Activated CD4-positive, alpha-beta T cell treated with anti-CD3 and anti-CD28 coated beads, Interleukin-2, Interleukin-4, amounts not matched to agents 100 ng/mL and 50 ng/mL, durations not matched to agents 16 hours and 8 hours (primary cell): ENCODE data around the gene USP32.
A peak's percentile ranks its signal among the peaks of the same experiment; 100 is the strongest.

ENCODE experiments used
- DNase-seq: peaks from one replicate; pipeline ENCODE4 v3.0.0-alpha.2; 2020; ENCODE audit warnings: low spot score

USP32 gene

GRCh38 chr17:60300011-60300410, 91.9 kb downstream of the USP32 start:
- DNase-seq = no peak

- DNase-seq = no peak
These were observed 94.1 kb downstream of the USP32 start for GRCh38 chr17:60297760-60298401.

GRCh38 chr17:60296177-60296576, 95.8 kb downstream of the USP32 start:
- no peak for DNase-seq

GRCh38 chr17:60293580-60294335, 98.2 kb downstream of the USP32 start:
- no peak for DNase-seq

- DNase-seq = no peak
These were observed 99.2 kb downstream of the USP32 start for GRCh38 chr17:60292697-60293096.

GRCh38 chr17:60284709-60285108, 107.2 kb downstream of the USP32 start:
- no peak for DNase-seq

- no peak for DNase-seq
These were observed 108.1 kb downstream of the USP32 start for GRCh38 chr17:60283816-60284215.

GRCh38 chr17:60280673-60281072, 111.3 kb downstream of the USP32 start:
- no peak for DNase-seq

- no peak for DNase-seq
These were observed 113.7 kb downstream of the USP32 start for GRCh38 chr17:60278237-60278636.

- DNase-seq = no peak
These were observed 114.7 kb downstream of the USP32 start for GRCh38 chr17:60277258-60277657.

GRCh38 chr17:60269417-60269816, 122.5 kb downstream of the USP32 start:
- no peak for DNase-seq

- no peak for DNase-seq
These were observed 131.4 kb downstream of the USP32 start for GRCh38 chr17:60260540-60260939.

GRCh38 chr17:60258313-60258712, 133.6 kb downstream of the USP32 start:
- DNase-seq = no peak

GRCh38 chr17:60256174-60256573, 135.8 kb downstream of the USP32 start:
- no peak for DNase-seq

GRCh38 chr17:60253048-60253447, 138.9 kb downstream of the USP32 start:
- peak; percentile 14 for DNase-seq

GRCh38 chr17:60252459-60252858, 139.5 kb downstream of the USP32 start:
- no peak for DNase-seq

- DNase-seq = no peak
These were observed 142.6 kb downstream of the USP32 start for GRCh38 chr17:60249290-60249826.

- DNase-seq = no peak
These were observed 143.2 kb downstream of the USP32 start for GRCh38 chr17:60248618-60249289.

- DNase-seq = no peak
These were observed 144.0 kb downstream of the USP32 start for GRCh38 chr17:60247836-60248461.

- DNase-seq = no peak
These were observed 147.3 kb downstream of the USP32 start for GRCh38 chr17:60244656-60245055.

- no peak for DNase-seq
These were observed 151.6 kb downstream of the USP32 start for GRCh38 chr17:60240290-60240689.

- DNase-seq = no peak
These were observed 160.2 kb downstream of the USP32 start for GRCh38 chr17:60231691-60232090.
